Progenitor cell of endocrine pancreas (in vitro differentiated cells): ENCODE data around the gene MICB. TPM values are rescaled to one million over a fixed set of nuclear protein-coding genes. Genes with fewer than 3 reads are reported as not detected.

ENCODE experiments used
- DNase-seq: peaks from one replicate; pipeline ENCODE4 v3.0.0; 2021; ENCODE audit warnings: low spot score; ENCODE audit not compliant: unreplicated experiment
- H3K27ac Mint-ChIP-seq: 2 replicates; pipeline ENCODE4 v1.8.0; 2021; ENCODE audit warnings: mild to moderate bottlenecking, moderate library complexity, mixed read lengths
- H3K27me3 Mint-ChIP-seq: 2 replicates; pipeline ENCODE4 v1.8.0; 2021; ENCODE audit warnings: mixed read lengths
- H3K36me3 Mint-ChIP-seq: 2 replicates; pipeline ENCODE4 v1.8.0; 2022; ENCODE audit warnings: mixed read lengths; ENCODE audit not compliant: insufficient read depth
- H3K4me1 Mint-ChIP-seq: 2 replicates; pipeline ENCODE4 v1.8.0; 2021; ENCODE audit warnings: low read depth, mixed read lengths
- H3K4me3 Mint-ChIP-seq: 2 replicates; pipeline ENCODE4 v1.8.0; 2021; ENCODE audit warnings: low read depth, mild to moderate bottlenecking, moderate library complexity, mixed read lengths
- H3K9me3 Mint-ChIP-seq: 2 replicates; pipeline ENCODE4 v1.8.0; 2021; ENCODE audit warnings: low read depth, mixed read lengths
- CTCF ChIP-seq: fragments of 200-600 bp; sonication (generic); IDR thresholded peaks from one replicate; pipeline ENCODE4 v1.5.0; 2021; ENCODE audit warnings: antibody characterized with exemption, mild to moderate bottlenecking; ENCODE audit not compliant: unreplicated experiment
- total RNA-seq: library from RNA; stranded (reverse); gene quantifications from 2 replicates; pipeline ENCODE4 v1.2.1, GENCODE V29; 2021

MICB gene
- total RNA-seq, 1 donor from 2014 or later, result 0.43 TPM

GRCh38 chr6:31545291-31545690 is 47.3 kb downstream of the MICB start:
- Mint-ChIP-seq H3K9me3 (no peaks in the 10 kb centered on the region), H3K4me3 (no peak overlapping the region), H3K4me1 (peaks cover 26% of the 10 kb centered on the region), H3K27ac (no peak overlapping the region), H3K27me3 (no peaks in the 10 kb centered on the region), H3K36me3 (peaks cover 9% of the 10 kb centered on the region)
- TF ChIP-seq CTCF, result no peak
- no peak for DNase-seq

GRCh38 chr6:31546339-31546957 is 48.5 kb downstream of the MICB start, which contains the start of gene ATP6V1G2:
Gene ATP6V1G2, minus strand, starts transcription at chr6:31546608. Its CDS starts 49 bp downstream, at chr6:31546559.
- H3K4me3 Mint-ChIP-seq, result peak within 1 kb of the TSS; percentile 88
- peaks cover 20% of the 10 kb centered on the region for H3K4me1 Mint-ChIP-seq
- peak within 1 kb of the TSS; percentile 83 for H3K27ac Mint-ChIP-seq
- DNase-seq, result peak; percentile 89
- TF ChIP-seq CTCF, result peak; percentile 86
- no peaks in the 10 kb centered on the region for H3K9me3 Mint-ChIP-seq
- H3K27me3 Mint-ChIP-seq, result no peaks in the 10 kb centered on the region
- peaks cover 1% of the 10 kb centered on the region for H3K36me3 Mint-ChIP-seq

GRCh38 chr6:31546958-31547726 is 49.2 kb downstream of the MICB start, which contains the start of gene NFKBIL1:
Gene NFKBIL1, plus strand, starts transcription at chr6:31547608. Its CDS starts 87 bp downstream, at chr6:31547695.
- peak; percentile 72 for DNase-seq
- Mint-ChIP-seq H3K27me3 (no peaks in the 10 kb centered on the region), H3K27ac (peak within 1 kb of the TSS; percentile 83), H3K9me3 (no peaks in the 10 kb centered on the region), H3K36me3 (peaks cover 1% of the 10 kb centered on the region), H3K4me3 (peak within 1 kb of the TSS; percentile 88), H3K4me1 (peaks cover 20% of the 10 kb centered on the region)
- no peak for TF ChIP-seq CTCF

- no peak for DNase-seq
- peaks cover 16% of the 10 kb centered on the region for H3K4me1 Mint-ChIP-seq
- peak overlapping the region; percentile 83 for H3K27ac Mint-ChIP-seq
- no peaks in the 10 kb centered on the region for H3K27me3 Mint-ChIP-seq
- peak overlapping the region; percentile 88 for H3K4me3 Mint-ChIP-seq
- no peak for TF ChIP-seq CTCF
- peaks cover 1% of the 10 kb centered on the region for H3K36me3 Mint-ChIP-seq
- no peaks in the 10 kb centered on the region for H3K9me3 Mint-ChIP-seq
Observed at GRCh38 chr6:31547727-31548543, 50.0 kb downstream of the MICB start.

GRCh38 chr6:31548544-31548873 is 50.6 kb downstream of the MICB start:
- no peaks in the 10 kb centered on the region for H3K27me3 Mint-ChIP-seq
- H3K27ac Mint-ChIP-seq, result no peak overlapping the region
- DNase-seq, result no peak
- peaks cover 13% of the 10 kb centered on the region for H3K4me1 Mint-ChIP-seq
- H3K4me3 Mint-ChIP-seq, result peak overlapping the region; percentile 88
- no peaks in the 10 kb centered on the region for H3K9me3 Mint-ChIP-seq
- TF ChIP-seq CTCF, result no peak
- H3K36me3 Mint-ChIP-seq, result peaks cover 1% of the 10 kb centered on the region
